HG02798 (cell line): ENCODE data around the gene CLDN12.
A peak's percentile ranks its signal among the peaks of the same experiment; 100 is the strongest.

Experiments used
- ATAC-seq: cut with Tn5 transposase; IDR thresholded peaks from one replicate; pipeline ENCODE4 v1.9.1; 2021; ENCODE audit warnings: mild to moderate bottlenecking; ENCODE audit not compliant: unreplicated experiment, poor library complexity

The CLDN12 gene

DNA sequence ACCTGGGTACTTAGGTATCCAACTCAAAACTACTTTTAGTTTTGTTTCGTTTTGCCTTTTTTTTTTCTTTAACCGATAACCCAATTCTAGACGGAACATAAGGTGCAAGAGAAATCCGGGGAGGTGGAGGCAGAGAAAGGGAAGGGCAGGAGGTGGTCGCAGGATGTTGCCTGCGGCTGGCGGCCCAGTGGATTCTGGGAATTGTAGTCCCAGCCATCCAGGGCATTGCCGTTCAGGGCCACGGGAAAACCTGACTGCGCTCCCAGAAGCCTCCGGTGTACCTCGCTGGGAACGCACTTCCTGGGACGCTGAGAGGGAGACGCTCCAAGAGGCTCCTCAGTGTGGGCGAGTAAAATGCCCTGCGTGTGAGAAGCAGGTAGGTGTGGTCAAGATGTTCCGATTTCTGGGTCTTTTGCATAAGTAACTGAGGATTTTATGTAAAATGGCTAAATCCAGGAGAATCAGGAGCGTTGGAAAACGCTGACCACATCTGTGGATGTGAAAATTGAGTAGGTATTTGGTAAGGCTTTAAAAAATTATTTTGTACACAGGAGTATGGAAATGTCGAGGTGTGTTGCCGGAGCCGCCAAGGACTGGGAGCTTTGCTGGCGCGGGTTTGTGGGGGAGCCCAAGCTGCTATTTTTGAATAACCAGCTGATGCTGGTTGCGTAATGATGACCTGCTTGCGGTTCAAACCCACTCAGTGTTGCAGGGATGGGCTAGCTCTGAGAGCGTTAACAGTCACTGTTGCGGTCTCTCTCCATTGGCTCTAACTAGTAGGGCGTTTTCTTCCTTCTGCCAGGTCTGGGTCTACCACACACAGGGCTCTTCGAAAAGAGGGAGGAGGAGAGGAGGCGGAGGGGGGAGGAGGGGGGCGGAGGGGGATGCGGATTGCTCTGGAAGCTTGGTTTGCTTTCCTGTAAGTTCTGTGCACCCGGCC lies at the start of gene CLDN12:
Gene CLDN12 (plus strand): TSS at position 288 of the 940 bp plus-strand sequence. CDS start 9,216 bp downstream, outside the sequence.
- ATAC-seq: peak; percentile 96

DNA sequence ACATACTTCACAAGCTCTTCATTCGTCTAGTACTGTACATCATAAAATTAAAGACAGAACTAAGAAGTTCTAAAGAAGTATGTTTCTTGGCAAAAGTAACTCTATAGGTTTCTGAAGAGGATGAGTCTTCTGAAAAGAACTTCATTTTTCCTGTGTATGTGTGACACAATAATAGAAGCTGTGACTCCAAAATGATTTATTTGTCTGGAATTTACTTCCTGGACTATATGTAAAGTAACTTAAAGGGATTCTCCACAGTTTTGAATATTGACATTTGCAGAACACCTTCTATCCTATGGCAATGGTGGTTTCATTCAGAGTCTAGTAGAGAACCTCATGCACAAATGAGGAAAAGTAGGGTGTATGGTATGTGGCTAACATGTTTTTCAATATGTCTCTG lies 19.8 kb upstream of the CLDN12 start:
- ATAC-seq: no peak

DNA sequence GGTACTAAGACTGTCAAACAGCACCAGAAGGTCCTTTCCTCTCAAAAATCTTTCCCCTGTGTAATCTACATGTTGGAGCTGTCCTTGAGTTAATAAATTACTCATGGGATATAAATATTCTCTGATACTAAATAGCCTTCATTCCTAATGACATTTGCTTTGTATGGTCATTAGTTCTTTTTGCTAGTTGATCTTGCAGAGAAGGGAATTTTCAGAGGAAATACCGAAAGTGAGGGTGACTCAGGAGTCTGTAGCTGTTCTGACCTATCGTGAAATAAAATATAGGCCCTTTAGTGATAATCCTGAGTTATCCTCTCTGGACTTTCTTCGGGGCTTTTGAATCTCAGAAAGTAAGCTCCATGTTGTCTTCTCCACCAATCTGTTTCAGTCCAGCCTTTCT lies 19.4 kb upstream of the CLDN12 start:
- no peak for ATAC-seq

DNA sequence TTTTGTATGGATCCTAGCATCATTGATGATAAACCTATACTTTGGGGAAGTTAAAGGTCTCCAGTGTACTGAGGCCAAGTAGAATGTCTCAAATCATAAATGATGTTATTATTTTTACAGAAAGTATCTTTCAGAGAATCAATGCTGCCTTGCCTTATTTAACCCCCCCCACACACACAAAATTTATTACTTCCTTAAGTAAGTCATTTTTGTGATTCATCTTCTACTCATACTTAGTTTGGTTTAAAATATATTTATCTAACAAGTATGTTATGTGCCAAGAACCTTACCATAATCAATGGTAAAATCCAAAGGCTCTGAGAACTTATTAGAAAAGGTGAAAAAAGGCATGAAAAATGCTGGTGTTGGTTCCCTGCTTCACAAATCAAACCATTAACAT lies 18.8 kb upstream of the CLDN12 start:
- ATAC-seq: no peak

DNA sequence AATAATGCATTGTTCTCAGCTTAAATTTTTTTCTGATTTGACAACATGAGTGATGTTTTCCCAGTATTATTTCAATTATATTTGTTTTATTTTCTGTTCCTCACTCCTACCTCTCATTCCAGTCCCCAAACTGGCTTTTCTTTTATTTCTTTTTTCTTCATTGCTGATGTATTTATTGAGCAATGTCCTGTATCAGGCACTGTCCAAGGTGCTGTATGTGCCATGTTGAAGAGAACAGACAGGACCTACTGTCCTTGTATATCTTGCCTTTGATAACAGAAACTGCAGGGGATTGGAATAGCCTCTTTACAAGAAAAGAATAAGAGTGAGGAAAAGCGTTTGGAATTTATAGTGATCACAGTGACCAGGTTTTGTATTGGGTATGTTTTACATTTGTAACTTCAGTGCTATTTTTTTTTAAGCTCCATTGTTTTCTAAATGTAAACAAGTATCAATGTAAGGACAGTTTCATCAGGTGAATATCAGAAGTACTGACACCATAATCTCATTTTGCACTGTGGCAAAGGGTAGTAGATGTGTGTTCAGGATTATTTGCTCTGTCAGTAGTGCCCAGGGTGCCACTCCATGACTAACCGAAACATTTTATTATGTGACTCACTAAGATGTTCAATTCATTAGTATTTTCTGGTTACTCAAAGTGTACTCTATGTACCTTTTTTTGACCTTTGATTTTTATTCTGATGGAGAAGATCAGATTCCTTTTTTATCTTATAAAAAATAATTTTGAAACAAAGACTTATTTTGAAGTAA lies 15.6 kb upstream of the CLDN12 start:
- no peak for ATAC-seq

DNA sequence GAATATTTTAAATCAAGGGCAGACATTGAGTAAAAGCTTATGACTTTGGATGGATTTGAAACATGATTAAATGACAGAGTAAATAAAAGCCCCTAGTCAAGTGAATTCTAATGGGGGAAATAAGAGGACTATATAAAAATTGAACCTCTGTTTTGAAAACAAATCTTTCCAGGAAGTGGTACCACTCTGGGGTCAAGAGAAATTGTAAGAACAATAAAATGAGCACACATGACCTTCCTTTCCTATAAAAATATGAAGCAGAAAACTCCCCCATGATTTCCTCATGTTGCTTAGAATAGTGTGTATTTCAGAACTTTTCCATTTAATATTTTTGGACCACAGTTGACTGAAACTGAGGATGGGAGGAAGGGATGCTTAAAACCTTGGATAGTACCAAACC lies 12.3 kb upstream of the CLDN12 start:
- no peak for ATAC-seq

DNA sequence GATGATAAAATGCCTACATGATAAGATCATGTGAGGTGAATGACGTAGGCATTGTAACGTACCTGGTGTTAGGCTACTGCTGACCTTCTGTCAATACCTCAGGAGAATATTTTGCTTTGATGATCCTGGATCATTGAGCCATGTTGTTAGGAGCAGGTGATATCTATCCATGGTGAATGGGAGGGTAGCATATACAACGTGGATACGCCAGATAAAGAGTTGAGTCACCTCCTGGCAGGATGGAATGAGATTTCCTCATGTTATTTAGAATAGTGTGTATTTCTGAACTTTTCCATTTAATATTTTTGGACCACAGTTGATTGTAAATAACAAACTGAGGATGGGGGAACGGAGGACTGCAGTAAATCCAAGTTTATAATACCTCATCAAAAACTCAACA lies 11.8 kb upstream of the CLDN12 start:
- no peak for ATAC-seq

DNA sequence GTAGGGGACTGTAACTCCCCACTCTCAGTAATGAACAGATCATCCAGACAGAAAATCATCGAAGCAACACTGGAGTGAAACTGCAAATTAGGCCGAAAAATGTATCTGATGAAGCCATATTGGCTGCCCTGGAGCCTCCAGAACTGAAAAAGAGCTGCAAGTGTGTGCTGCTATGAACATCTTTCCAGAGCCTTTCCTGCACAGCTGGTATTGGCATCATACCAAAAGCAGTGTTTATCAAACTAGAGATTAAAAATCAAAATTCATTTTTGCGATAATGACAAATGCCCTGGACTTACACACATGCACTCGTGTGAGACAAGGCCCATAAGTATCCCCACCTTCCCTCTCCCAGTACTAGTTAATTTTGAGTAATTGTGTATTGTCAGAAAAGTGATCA lies 6.8 kb upstream of the CLDN12 start:
- ATAC-seq: no peak

DNA sequence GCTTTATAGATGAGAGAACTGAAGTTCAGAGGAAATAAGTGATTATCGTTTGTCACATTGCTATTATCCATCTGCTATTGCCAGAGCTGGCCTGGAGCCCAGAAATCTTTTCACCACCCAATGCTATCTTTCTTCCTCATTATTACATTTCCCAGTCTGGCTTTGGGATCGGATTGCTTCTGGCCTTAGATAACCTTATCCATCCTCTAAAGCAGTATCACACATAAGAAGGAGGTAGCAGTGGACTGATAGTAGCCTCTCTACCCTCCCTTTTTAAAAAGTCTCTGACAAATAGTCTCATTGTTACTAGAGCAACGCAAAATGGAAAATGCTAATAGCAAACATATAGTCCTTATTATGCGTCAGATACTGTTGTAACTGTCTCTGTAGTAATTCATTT lies 1.3 kb upstream of the CLDN12 start:
- no peak for ATAC-seq

DNA sequence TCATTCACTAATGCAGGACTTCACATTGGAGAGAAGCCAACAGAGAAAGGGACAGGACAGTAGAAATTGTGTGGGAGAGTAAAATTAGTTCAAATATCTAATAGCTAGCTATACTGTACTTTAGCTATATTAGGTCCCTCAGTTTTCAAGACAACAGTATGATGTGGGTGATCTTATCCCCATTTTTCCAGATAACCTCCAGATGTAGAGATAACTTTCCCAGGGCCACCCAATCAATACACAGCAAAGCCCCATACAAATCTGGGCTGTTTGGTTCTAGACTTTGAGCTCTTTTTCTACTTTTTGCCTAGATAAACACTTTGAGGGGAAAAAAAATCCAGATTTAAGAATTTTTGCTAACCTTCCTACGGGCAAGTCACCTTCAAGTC lies 482 bp upstream of the CLDN12 start:
- ATAC-seq: no peak

DNA sequence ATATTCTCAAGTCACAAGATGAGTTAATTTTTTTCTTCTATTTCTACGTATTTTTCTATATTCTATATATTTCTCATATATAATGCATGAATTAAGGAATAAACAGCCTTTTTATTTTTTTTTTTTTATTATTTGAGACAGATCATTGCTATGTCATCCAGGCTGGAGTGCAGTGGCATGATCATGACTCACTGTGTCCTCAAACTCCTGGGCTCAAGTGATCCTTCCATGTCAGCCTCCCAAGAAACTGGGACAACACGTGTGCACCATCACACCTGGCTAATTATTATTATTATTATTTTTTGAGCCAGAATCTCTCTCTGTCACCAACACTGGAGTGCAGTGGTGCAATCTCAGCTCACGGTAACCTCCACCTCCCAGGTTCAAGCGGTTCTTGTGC lies 1.5 kb downstream of the CLDN12 start:
- ATAC-seq: no peak

DNA sequence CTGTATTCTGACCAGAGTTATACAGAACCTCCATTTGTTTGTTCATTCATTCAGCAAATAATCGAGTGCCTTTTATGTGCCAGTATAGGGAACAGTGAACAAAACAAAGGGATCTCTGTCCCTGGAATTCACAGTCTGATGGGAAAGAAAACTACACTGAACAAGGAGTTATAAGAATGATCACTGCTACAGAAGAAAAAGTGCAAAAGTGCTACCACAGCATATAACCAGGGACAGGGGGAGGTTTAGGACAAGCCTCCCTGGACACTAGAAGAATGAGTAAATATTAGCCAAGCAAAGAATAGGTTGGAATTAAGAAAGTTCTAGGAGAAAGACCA lies 4.2 kb downstream of the CLDN12 start:
- no peak for ATAC-seq

DNA sequence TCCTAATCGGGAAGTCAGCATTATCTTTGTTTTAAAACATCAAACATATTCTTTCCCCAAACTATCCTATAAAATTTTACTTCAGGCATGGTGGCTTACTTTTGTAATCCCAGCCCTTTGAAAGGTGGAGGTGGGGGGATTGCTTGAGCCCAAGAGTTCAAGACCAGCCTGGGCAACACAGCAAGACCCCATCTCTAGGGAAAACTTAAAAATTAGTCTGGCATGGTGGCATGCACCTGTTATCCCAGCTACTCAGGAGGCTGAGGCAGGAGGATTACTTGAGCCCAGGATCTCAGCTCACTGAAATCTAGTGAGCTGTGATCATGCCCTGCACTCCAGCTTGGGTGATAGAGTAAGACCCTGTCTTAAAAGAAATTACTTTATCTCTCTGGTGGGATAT lies 4.9 kb downstream of the CLDN12 start:
- no peak for ATAC-seq

DNA sequence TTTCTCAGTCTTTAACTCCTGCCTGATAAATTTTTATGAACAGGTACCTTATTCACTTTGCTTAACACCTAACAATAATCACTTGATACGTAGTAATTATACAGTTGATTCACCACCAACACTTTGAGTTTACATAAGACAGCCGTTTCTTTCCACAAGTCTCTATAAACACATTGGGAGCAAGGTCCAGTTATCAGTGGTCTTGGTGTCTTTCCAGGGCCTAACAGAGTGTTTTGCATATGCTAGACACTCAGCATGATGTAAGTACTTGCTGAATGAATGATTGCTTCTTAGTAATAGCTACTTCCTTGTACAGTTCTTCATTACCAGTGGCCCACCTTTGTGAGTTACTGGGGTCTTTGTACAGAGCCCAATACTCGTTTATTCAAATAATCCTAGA lies 6.4 kb downstream of the CLDN12 start:
- no peak for ATAC-seq

DNA sequence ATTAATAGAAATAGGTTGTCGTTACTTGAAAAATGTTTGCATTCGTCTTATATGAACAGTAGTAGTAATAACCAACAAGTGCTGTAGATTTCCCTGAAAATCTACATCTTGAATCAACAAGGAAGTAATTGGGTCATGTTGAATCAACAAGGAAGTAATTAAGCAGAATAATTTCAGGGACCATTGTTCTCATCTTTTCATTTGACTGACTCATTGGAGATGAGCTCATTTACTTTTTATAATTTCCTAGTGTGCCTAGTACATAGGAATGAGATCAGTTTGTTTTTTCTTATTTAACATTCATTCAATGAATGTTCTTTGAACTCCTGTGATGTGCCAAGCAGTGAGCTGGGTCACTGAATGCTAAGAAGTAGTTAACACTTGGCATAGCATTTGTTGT lies 8.2 kb downstream of the CLDN12 start:
- ATAC-seq: no peak

DNA sequence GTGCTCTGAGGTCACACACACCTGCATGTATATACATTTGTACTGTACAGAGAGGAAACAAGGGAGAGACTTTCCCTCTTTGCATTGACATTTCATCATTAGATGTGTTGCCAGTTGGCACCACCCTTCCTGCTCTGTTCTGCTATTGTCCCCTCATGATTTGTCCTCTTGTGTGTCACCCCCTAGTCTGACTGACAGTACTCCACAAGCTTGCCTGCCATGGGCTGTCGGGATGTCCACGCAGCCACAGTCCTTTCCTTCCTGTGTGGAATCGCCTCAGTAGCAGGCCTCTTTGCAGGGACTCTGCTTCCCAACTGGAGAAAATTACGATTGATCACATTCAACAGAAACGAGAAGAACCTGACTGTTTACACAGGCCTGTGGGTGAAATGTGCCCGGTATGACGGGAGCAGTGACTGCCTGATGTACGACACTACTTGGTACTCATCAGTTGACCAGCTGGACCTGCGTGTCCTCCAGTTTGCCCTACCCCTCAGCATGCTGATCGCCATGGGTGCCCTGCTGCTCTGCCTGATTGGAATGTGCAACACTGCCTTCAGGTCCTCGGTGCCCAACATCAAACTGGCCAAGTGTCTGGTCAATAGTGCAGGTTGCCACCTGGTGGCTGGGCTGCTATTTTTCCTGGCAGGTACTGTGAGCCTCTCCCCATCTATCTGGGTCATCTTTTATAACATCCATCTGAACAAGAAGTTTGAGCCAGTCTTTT lies 9.4 kb downstream of the CLDN12 start:
- no peak for ATAC-seq

DNA sequence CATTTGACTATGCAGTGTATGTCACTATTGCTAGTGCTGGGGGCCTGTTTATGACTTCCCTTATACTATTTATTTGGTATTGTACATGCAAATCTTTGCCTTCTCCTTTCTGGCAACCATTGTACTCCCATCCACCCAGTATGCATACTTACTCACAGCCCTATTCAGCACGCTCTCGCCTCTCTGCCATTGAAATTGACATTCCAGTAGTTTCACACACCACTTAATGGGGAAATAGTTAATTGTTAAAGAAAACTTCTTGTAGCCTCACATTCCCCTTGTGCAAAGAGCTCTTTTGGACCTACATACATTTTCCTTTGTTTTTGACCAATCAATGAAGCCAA lies 9.9 kb downstream of the CLDN12 start:
- ATAC-seq: no peak

DNA sequence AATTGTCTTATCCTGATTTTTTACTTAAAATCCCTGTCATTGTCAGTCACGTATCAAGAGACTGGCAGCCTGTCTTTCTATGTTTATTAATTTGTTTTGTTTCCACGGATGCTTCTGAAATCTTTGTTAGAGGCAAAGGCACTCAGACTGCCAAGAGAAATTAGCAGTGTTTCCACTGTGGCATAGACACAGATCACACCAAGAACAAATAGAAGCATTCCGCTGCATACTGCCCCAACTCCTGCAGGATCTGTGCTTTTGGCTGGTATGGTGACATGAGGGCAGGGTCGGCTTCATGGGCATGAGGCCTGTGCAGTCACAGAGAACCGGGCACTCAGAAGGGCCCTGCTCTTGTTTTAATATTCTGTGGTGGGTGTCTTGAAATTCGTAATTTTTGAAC lies 18.4 kb downstream of the CLDN12 start:
- no peak for ATAC-seq

DNA sequence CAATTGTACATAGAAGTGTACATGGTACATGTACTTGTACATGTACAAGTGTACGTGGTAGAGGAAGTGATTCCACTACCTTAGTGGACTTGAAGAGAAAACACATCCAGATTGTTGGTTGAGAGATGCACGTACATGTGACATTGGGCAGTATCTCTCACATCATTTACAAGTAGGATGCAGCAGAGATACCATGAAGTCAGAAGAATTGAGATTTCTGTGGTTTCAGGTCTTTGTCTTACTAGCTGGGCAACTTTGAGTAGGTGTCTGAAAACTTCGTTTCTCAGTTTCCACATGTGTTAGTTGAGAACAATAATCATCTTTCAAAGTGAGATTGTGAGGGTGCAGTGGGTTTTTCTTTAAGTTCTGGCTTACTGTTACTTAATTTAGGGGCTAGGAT lies 21.5 kb downstream of the CLDN12 start:
- ATAC-seq: peak; percentile 98

DNA sequence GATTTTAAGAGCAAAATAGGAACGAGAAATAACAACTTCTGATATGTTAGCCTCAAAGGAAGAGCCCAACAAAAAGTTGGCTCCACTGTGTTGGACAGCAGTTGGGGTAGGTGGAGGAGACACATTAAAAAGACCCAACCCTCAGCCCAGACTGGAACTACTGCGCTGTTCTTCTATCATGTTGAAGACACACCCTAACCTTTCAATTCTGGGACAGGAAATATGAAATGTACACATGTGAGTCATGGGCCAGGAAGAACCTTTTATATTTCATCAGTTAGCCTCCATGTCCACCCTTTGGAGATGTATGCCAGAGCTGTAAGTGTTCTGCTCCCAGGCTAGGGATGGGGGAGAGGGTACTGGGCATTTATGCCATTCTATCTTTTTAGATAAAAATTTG lies 22.1 kb downstream of the CLDN12 start:
- ATAC-seq: no peak
